ENCODE measurements around the gene PRTN3. TPM values are rescaled to one million over a fixed set of nuclear protein-coding genes. Genes with fewer than 3 reads are reported as not detected.
"Not testable (repeated sequence)": the region's sequence is repeated elsewhere in the genome, so short reads cannot be mapped to it uniquely, and the experiment has no call there.

Gene PRTN3
- total and polyA plus RNA-seq, 12 donors, result 0.20 to 0.40 (median 0.33) TPM; not detected in 8

DNA sequence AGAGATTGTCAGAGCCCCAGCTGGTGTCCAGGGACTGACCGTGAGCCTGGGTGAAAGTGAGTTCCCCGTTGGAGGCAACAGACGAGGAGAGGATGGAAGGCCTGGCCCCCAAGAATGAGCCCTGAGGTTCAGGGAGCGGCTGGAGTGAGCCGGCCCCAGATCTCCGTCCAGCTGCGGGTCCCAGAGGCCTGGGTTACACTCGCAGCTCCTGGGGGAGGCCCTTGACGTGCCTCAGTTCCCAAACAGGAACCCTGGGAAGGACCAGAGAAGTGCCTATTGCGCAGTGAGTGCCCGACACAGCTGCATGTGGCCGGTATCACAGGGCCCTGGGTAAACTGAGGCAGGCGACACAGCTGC is 10.2 kb downstream of the PRTN3 start:
- peaks cover 0 to 10% of the 10 kb centered on the region in 2 donors for H3K4me1 ChIP-seq (replicated peaks in 1 of 2)
- H3K36me3 ChIP-seq (replicated peaks in 1 of 2), result no peaks in the 10 kb centered on the region
- H3K27ac ChIP-seq, result peak overlapping the region; percentile 21 to 92 (median 65)
- no peak for DNase-seq
- intact Hi-C loops (cut with DNase I), result loop anchor here in 1 of 2 donors (10.0 kb wide), 1 partner anchor 76 kb away; no protein-coding TSS in a partner anchor
- TF ChIP-seq, protein P1, sequence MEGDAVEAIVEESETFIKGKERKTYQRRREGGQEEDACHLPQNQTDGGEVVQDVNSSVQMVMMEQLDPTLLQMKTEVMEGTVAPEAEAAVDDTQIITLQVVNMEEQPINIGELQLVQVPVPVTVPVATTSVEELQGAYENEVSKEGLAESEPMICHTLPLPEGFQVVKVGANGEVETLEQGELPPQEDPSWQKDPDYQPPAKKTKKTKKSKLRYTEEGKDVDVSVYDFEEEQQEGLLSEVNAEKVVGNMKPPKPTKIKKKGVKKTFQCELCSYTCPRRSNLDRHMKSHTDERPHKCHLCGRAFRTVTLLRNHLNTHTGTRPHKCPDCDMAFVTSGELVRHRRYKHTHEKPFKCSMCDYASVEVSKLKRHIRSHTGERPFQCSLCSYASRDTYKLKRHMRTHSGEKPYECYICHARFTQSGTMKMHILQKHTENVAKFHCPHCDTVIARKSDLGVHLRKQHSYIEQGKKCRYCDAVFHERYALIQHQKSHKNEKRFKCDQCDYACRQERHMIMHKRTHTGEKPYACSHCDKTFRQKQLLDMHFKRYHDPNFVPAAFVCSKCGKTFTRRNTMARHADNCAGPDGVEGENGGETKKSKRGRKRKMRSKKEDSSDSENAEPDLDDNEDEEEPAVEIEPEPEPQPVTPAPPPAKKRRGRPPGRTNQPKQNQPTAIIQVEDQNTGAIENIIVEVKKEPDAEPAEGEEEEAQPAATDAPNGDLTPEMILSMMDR (IDR thresholded peaks at IDR 0.05), result no peak
- peak in 1 of 2 donors; percentile 4 for TF ChIP-seq POLR2A (IDR thresholded peaks at IDR 0.05)
- WGBS, 4 donors, result 17 to 36% (median 27%) methylated on average over 7 to 13 of the region's 13 CpGs
- no peaks in the 10 kb centered on the region for H3K9me3 ChIP-seq (replicated peaks in 1 of 3)
- peaks cover 13% of the 10 kb centered on the region for H3K27me3 ChIP-seq
- peak overlapping the region in 1 of 4 donors; percentile 21 for H3K4me3 ChIP-seq

DNA sequence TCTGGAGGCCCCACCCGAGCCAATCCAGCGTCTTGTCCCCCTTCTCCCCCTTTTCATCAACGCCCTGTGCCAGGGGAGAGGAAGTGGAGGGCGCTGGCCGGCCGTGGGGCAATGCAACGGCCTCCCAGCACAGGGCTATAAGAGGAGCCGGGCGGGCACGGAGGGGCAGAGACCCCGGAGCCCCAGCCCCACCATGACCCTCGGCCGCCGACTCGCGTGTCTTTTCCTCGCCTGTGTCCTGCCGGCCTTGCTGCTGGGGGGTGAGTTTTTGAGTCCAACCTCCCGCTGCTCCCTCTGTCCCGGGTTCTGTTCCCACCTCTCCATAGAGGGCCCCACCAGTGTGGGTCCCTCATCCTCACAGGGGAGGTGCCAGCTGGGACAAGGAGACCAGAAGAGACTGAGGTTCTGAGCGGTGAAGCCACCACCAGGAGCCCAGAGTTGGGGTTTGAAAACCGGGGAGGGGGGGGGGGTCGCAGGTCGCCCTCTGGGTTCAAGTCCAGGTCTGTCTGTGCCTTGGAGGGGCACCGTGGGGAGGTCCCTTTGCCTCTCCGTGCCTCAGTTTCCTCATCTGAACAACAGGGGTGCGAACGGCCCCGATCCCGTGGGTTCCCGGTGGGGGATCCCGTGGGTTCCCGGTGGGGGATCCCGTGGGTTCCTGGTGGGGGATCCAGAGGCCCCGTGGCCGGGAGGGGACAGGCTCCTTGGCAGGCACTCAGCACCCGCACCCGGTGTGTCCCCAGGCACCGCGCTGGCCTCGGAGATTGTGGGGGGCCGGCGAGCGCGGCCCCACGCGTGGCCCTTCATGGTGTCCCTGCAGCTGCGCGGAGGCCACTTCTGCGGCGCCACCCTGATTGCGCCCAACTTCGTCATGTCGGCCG is 11.6 kb downstream of the PRTN3 start, which contains the start of gene ELANE:
TSS of gene ELANE (plus strand) at position 168 of the 878 bp plus-strand sequence. CDS start at position 194, 26 bp downstream.
- 57 to 78% (median 61%) methylated on average over 14 to 55 of the region's 55 CpGs for WGBS, 4 donors
- Histone ChIP-seq H3K27me3 (peaks cover 9% of the 10 kb centered on the region), H3K4me1 (replicated peaks in 1 of 2) (peaks cover 0 to 10% of the 10 kb centered on the region in 2 donors), H3K9me3 (replicated peaks in 1 of 3) (no peaks in the 10 kb centered on the region), H3K27ac (peak within 1 kb of the TSS; percentile 21 to 92 (median 65)), H3K4me3 (no peak within 1 kb of the TSS), H3K36me3 (replicated peaks in 1 of 2) (no peaks in the 10 kb centered on the region)
- intact Hi-C loops (cut with DNase I), result loop anchor here in 1 of 2 donors (10.0 kb wide), 1 partner anchor 78 kb away; no protein-coding TSS in a partner anchor
- DNase-seq, result no peak
- TF ChIP-seq POLR2A (IDR thresholded peaks at IDR 0.05), result no peak
- TF ChIP-seq, protein P1 (IDR thresholded peaks at IDR 0.05), result no peak

DNA sequence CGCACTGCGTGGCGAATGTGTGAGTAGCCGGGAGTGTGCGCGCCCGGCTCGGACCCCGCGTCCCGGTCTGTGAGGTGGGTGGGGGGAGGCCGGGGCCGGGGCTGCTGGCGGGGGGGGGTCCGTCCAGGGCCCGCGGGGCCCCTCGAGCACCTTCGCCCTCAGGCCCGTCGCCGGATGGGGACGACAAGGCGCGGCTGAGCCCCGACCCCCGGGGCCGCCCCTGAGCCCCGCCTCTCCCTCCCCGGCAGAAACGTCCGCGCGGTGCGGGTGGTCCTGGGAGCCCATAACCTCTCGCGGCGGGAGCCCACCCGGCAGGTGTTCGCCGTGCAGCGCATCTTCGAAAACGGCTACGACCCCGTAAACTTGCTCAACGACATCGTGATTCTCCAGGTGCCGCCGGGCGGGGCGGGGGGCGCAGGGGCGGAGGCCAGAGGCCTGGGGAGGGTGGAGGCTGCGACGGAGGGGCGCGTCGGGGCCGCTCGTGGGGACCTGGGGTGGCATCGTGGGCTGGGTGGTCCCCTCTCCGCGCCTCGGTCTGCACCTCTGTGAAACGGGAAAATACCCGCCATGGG is 12.3 kb downstream of the PRTN3 start:
- 15 to 35% (median 31%) methylated on average over 4 to 67 of the region's 67 CpGs for WGBS, 4 donors
- Histone ChIP-seq H3K4me3 (no peak overlapping the region), H3K36me3 (replicated peaks in 1 of 2) (no peaks in the 10 kb centered on the region), H3K27ac (no peak overlapping the region), H3K27me3 (peaks cover 9% of the 10 kb centered on the region), H3K9me3 (replicated peaks in 1 of 3) (no peaks in the 10 kb centered on the region), H3K4me1 (replicated peaks in 1 of 2) (peaks cover 0 to 10% of the 10 kb centered on the region in 2 donors)
- no peak for DNase-seq
- no peak for TF ChIP-seq POLR2A (IDR thresholded peaks at IDR 0.05)
- TF ChIP-seq, protein P1 (IDR thresholded peaks at IDR 0.05), result no peak
- intact Hi-C loops (cut with DNase I), result loop anchor here in 1 of 2 donors (10.0 kb wide), 1 partner anchor 78 kb away; no protein-coding TSS in a partner anchor

DNA sequence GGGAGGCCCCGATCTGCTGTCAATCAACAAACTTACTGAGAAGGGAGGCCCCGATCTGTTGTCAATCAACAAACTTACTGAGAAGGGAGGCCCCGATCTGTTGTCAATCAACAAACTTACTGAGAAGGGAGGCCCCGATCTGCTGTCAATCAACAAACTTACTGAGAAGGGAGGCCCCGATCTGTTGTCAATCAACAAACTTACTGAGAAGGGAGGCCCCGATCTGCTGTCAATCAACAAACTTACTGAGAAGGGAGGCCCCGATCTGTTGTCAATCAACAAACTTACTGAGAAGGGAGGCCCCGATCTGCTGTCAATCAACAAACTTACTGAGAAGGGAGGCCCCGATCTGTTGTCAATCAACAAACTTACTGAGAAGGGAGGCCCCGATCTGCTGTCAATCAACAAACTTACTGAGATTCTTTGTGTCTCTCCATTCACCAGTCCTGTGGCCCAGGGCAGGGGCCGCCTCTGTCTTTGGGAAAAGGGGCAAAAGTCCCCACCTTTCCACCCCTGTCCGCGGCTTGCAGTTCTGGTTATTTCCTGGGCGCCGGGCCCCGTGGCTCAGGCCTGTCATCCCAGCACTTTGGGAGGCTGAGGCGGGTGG is 12.9 kb downstream of the PRTN3 start:
- H3K36me3 ChIP-seq (replicated peaks in 1 of 2); H3K27me3 ChIP-seq; DNase-seq; H3K27ac ChIP-seq; H3K9me3 ChIP-seq (replicated peaks in 1 of 3); H3K4me3 ChIP-seq; H3K4me1 ChIP-seq (replicated peaks in 1 of 2): not testable (repeated sequence)
- 71 to 79% (median 78%) methylated on average over 4 to 11 of the region's 17 CpGs for WGBS, 4 donors
- intact Hi-C loops (cut with DNase I), result loop anchor here in 1 of 2 donors (10.0 kb wide), 1 partner anchor 79 kb away; no protein-coding TSS in a partner anchor

Measured in adrenal gland (tissue), 12 donors.